Measurements from ENCODE around the gene CLVS2.

The CLVS2 gene

DNA sequence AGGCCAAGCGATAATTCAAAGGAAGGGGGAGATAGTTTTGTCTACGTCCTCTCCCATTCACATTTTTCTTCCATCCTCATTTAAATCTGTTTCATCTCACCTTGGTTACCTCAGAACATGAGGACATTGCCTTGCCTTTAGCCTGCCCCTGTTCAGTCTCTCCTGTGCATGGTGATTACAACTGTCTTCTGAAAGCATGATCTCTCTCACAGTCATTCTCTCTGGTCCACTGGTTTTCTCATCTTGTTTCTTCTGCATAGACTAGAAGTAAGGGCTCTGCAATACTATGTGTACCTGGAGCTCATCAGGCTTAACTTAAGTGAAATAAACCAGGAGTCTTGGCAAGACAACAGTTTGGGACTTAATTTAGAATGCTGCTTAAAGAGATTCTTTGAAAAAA is 31.4 kb downstream of the CLVS2 start:
- no peak for DNase-seq

DNA sequence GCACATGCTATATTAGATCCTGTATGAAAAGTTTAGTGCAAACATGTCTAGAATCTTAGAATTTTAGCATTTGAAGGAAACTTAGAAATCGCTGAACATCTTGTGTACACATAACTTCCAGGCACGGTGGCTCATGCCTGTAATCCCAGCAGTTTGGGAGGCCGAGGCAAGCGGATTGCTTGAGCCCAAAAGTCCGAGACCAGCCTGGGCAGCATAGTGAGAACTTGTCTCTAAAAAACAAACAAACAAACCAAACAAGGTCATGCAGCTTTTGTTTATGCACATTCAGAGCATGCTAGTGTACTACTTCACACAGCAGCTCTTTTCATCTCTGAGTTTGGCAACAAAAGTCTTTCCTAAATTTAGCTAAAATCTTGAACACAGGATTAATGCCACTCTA is 32.2 kb downstream of the CLVS2 start:
- DNase-seq: no peak

DNA sequence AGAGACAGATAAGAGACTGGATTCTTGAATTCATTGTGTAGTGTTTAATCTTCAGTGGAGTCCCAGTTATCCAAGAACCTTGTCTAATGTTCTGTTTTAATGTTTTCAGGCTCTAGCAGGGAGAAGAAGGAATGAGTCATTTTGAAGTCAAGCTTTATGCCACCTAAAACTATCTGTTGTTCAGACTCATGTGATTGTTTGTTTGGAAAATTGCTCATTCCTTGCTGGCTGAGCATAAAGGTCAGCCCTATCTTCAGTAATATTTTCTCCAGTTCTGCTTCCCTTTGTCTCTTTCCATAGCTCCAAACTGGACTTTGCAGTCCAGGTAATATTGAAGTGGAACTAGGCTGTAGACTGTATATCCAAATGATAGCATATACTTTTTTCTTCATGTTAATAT is 34.2 kb downstream of the CLVS2 start:
- no peak for DNase-seq

DNA sequence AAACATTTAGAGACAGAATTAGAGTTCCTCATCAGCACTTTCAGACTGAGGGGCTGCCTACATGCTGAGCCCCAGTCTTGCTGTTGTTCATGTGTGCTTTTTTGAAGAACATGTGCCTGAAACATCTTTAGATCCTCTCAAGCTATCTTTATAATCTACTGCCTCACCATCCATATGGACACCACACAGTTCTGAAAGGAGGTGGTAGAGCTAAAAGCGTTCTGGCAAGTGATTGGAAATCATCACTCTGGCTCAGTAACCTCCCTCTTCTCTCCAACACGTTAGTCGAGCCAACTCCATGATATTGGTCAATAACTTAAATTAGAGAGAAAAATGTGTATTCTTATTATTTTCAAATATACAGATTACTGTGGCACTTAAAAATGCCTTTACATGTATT is 40.6 kb downstream of the CLVS2 start:
- DNase-seq: no peak

DNA sequence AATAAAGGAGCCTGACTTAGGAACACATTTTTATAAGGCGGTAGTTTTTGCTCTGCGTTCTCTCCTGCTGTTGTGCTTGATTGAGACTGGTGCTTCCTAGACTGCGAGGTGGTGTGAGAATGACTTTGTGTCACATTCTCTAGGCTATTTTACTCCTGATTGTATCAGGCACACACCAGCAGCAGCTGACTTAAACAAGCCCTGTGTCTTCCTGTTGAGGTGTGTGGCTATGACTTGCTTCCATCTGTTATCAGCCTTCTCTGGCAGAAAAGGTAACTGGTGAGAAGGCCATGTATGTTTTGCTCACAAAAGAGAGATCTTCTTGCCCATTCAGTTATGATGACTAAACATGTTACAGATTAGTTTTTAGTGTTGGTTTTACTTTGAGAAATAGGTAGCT is 43.4 kb downstream of the CLVS2 start:
- DNase-seq: no peak

DNA sequence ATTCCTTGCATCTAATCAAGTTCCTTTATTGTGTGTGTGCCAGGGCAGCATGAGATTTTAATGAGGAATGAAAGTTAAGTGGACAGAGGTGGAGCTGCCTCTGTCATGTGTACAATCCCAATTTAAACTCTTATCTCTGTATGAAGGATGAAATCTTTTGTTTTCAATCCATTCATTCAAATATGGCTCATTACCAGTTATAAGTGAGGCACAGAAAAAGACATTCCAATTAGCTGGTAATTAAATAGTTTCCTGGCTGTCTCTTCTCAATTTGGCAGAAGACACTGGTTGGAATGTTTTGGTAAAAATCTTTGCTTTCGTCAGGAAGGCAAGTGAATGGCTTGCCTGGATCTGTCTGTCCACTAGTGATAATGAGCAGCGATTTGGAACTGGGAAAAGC is 46.4 kb downstream of the CLVS2 start:
- DNase-seq: no peak

DNA sequence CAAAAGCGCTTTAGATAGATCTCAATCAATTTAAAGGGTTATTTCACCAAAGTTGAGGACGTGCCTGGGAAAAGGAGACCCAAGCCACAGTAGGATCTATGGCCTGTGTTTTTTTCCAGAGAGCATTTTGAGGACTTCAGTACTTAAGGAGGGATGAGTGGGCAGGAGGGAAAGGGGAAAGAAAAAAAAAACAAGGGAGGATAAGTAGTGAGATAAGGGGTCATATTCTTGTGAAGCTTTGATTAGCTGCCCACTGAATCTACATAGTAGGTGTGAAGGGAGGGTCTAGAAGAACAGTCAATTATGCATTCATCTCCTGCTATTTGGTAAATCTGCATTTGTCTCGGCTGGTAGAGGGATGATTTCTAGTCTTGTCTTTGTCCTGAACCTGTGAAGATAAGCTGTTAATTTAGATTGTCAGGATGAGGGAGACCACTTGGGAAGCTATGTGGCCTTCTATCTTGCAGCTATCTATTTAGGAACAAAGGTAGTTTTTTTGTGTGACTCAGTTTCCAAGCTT is 48.4 kb downstream of the CLVS2 start:
- no peak for DNase-seq

DNA sequence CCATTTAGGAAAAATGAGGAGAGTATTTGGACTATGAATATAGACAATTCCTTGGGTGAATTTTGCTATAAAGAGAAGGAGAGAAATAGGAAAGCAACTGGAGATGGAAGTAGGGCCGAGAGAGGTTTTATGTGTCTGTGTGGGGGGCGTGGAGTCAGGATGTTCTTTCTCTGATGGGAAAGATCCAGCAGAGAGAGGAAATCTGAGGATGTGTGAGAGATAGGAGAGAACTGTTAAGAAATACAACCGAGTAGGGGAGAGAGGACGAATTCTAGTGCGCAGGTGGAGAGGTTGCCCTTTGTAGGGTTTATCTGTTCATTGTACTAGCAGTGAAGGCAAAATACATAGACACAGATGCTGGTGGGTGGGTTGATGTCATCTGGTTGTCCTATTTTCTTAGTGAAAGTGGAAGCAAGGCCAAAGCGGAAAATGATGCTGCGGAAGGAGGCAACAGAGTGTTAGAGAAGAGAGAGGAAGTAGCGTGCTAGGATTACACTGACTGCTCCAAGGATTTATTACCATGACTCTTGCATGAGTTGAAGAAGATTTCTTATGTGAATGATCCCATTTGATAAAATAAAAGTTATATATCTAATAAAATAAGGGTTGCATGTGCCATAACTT is 57.7 kb downstream of the CLVS2 start:
- no peak for DNase-seq

DNA sequence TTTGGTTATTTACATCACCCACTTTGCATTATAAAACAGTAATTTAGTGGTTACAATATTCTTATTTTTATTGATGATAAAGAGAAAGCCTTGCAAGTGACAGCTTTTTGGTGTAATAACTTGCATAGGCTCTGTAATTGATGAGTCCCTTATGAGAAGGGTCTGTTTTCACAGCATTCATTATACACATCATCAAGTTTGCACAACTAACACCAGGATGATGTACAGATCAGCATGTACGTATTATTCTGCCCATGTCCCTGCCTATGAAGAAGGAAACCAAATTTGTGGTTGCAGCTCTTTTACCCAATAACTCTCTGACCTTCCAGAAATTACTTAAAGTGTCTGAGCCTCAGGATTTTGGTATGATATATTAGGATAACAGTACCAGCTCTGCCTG is 59.2 kb downstream of the CLVS2 start:
- no peak for DNase-seq

DNA sequence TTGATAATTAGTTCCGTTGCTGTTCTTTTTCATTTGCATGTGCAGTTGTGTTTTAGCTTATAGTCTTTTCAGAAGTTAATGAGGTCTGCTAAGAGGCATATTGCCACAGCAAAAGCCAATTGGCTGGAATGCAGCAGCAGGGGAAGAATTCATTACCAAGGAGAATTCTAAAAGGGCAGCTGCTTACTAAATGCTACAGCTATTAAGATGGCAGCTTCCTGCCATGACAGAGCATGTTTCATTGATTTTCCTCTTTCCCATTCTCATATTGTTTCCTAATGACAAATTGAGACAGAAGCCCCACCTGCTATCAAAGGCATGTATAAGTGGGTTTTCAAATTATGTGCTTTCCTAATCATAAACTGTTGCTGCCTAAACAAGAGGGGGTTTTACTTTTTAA is 66.6 kb downstream of the CLVS2 start:
- no peak for DNase-seq

DNA sequence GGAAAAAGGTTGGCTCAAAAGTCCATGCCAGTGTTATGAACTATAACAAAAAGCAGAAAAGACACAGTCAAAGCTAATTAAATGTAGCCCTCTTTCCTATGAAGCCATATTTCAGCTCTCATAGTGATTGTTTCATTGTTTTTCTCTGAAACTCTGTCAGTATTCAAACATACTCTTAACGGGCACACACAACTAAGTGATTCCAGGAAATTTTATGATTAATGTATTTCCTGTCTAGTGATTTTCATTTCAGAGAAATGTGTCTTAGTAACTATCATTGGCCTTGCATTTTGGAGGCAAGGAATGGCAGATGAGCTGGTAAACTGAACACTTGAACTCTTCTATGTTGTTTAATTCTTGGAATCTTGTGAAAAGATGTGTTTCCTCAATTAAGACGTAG is 68.0 kb downstream of the CLVS2 start:
- no peak for DNase-seq

DNA sequence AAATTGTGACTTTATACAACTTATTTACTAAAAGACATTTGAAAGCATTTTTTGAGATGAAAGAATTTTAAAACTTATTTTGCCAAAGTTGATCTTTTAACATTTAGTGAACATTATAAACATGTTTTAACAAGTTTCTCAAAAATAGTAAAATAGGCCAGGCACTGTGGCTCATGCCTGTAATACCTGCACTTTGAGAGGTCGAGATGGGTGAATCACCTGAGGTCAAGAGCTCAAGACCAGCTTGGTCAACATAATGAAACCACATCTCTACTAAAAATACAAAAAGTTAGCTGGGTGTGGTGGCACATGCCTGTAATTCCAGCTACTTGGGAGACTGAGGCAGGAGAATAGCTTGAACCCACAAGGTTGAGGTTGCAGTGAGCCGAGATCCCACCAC is 78.6 kb downstream of the CLVS2 start:
- DNase-seq: no peak

DNA sequence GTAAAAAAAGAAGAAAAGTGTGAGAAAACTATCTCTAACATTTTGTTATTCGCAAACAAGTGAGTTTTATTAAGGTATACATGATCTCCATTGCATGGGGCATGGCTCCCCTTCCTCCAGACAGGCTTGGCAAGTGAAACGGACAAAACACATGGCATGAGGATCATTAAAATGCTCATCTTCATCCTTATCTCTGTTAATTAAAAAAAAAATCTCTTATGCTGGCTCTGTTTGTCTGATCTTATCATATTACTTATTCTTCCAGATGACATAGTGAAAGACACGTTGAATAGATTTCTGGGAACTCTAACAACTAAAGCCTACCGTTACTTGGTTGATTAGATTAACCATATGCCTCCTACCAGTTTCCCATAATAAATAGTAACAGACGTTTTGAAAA is 89.4 kb downstream of the CLVS2 start:
- DNase-seq: no peak

DNA sequence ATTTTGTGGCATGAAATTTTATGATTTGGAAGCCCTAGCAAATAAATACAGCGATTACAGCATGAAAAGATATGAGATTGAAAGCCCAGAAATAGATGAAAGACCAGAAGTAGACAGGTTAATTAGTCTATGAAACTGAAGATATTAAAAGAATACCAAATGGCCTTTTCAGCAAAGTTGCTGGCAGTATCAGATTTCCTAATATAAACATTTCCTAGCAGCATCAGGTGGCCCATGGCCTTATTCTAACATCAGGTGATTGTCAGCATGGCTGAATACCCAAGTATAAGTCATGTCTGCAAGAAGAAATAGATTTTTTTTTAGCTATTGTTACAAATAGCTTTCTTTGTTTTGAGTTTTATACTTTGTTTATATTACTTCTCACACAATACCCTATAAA is 93.2 kb downstream of the CLVS2 start:
- DNase-seq: no peak

DNA sequence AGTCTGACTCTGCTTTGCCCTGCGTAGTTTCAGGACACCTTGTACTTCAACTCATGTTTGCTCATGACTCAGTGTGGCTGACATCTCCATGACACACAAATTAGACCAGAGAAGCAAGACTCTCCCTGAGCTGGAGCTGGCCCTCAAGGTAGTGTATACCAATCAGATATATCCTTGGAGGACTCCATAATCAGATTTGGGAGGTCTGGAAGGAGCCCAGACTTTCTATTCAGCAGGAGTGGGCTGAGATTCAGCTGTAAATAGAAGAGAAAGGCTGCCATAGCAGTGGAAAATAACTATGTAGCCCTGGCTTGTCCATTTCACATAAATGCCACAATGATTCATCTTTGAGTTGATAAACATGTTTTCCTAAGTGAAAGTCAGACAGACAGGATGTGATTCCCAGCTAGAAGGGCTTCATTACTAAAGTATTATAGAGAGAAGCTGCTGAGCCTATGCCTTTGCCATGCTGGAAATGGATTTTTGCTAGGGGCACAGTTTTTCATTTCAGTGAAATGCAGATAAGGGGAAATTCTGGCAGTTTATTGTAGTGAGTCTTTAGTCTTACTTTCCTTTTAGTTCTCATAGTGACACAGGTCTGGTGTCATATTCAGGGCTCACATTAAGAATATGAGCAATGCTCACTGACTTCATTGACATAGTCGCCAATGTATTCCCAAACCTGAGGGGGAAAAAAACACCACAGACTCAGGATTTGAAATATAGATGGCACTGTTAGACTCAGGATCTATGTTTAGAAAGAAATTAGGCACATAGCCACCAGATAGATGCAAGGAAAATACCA is 95.3 kb downstream of the CLVS2 start:
- DNase-seq: no peak

DNA sequence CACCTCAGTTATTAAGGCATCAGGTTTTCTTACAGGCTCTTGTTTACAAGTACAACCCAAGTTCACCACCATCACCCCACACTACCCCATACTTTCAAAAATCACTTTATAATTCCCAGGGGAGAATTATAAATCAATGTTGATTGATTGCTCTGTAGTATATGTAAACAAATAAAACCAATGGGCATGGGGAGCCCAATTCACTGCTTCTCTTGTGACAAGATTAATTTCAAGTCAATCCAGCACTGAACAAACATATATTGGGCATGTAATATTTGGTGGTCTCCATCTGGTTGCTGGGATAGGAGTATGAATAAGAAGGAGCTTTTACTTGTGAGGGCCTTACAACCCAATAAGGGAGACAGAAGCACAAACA is 95.8 kb downstream of the CLVS2 start:
- DNase-seq: no peak

DNA sequence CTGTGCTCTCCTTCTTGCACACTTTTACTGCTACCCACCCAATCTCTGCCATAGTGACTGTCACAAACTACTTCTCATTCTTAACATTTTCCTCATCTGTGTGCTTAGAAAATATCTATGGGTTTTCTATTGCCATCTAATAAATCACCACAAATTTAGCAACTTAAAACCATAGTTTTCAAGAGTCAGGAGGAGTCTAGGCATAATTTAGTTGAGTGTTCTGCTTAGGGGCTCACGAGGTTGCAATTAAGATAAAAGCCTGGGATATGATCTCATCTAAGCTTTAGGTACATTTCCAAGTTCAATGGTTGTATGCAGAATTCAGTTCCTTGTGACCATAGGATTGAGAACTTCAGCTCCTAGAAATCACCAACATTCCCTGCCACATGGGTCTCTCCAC is 98.8 kb downstream of the CLVS2 start:
- DNase-seq: no peak

DNA sequence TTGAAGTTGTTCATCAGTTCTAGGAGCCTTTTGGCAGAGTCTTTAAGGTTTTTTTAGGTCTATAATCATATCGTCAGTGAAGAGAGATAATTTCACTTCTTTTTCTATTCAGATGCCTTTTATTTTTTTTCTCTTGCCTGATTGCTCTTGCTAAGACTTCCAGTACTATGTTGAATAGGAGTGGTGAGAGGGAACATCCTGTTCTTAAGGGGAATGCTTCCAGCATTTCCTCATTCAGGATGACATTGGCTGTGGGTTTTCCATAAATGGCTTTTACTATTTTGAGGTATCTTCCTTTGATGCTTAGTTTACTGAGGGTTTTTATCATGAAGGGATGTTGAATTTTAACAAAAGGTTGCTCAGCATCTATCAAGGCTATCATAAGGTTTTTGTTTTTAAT is 109.5 kb downstream of the CLVS2 start:
- DNase-seq: no peak

DNA sequence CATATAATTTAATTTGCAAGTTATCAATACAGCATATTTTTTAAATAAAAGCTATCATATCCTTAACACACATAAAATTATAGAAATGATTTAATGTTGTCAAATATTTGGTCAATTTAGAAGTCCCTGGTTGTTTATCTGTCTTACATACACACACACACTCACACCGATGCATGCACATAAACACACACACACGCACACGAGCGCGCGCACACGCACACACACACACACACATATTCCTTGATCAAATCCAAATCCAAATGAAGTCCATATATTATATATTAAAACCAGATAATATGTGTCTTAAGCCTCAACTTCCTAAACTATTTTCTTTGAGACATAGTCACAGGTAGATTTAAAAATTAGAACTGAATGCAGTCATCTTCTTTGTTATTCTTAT is 120.3 kb downstream of the CLVS2 start:
- no peak for DNase-seq

DNA sequence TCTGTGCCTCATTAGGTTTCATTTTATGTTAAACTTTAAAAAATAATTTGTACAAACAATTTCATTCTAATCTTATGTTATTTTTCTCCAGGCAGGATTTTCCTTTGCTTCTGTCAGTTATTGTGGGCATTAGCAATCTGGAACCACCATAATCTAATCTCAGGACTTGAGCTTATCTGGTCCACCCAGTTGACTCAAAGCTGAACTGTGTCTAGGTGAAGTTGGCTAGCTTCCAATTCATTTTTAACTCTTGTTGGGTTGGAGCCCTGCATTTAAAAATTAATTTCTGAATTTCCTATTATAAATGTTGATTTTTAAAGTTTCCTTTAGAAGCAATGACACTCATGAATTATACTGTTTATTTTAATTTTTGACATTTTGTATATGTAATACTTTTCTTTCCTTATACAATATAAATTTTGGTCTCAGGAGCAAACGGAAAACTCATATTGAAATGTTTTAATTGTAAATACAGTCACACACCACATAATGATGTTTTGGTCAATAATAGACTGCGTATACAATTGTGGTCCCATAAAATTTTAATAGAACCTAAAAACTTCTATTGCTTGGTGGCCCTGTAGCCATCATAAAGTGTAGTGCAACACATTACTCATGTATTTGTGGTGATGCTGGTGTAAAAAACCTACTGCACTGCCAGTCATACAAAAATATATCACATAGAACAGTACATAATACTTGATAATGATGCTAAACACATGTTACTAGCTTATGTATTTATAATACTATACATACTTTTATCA is 121.3 kb downstream of the CLVS2 start:
- DNase-seq: no peak

DNA sequence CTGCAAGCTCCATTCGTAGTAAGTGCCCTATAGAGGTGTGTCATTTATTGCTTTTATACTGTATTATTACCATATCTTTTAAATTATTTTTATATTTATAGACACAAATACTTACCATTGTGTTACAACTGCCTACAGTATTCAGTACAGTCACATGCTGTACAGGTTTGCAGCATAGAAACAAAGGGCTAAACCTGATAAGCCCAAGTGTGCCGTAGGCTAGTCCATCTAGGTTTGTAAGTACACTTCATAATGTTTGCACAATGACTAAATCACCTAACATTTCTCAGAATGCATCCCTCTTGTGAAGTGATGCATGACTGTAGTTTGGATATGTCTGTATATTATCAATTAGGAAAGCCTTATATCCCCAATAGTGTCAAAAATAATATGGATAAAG is 122.8 kb downstream of the CLVS2 start:
- DNase-seq: no peak

Data from CD4-positive, alpha-beta T cell treated with Interleukin-17A for 4 hours (primary cell).